CD4-positive, alpha-beta T cell treated with Interleukin-15 for 4 hours (primary cell): ENCODE data around the gene SRSF7.
"Not testable (repeated sequence)": the region's sequence is repeated elsewhere in the genome, so short reads cannot be mapped to it uniquely, and the experiment has no call there.

Source experiments
- DNase-seq: peaks from one replicate; pipeline ENCODE4 v3.0.0-alpha.2; 2020; ENCODE audit warnings: low spot score

Gene SRSF7

GRCh38 chr2:38750891-38751595, at the start of gene SRSF7:
TSS of gene SRSF7 (minus strand) at chr2:38751361. CDS start at chr2:38751256, 105 bp downstream.
- DNase-seq, result peak; percentile 99

- no peak for DNase-seq
Observed at GRCh38 chr2:38797953-38798352, 46.8 kb upstream of the SRSF7 start.

- DNase-seq, result no peak
Observed at GRCh38 chr2:38797250-38797676, 46.1 kb upstream of the SRSF7 start.

GRCh38 chr2:38795016-38795415, 43.9 kb upstream of the SRSF7 start:
- DNase-seq, result not testable (repeated sequence)

DNA sequence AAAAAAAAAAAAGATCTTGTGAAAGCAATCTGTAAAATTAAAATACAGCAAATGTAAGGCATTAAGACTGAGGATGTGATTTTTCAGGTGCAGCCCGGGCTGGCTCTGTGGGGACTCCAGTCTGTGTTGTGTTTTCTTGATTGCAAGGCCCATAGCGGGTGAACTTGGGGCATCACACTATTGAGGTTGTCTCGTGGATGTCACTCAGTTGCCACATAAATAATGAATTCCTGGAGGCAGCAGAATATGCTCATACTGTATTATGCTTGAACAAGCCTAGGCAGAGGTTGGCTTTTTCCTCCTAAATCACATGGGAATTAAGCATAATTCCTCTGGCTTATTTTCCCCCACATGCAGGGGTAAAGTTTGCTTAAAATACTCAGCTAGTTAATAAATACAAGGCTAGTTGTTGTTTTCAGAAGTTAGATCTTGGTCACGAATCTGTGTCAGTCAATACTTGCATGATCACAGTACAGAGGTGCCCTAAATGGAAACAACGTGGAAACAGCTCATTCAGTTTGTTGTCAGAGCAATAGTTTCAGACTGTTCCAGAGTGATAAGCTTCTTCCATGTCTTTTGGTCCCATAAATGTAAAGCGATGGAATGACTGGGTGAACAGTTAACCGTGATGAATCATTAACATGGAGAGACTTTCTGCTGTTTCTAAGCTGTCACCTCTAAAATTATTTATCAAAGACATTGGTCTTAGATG, 43.2 kb upstream of the SRSF7 start:
- DNase-seq, result no peak

- DNase-seq, result no peak
Observed at GRCh38 chr2:38793511-38793910, 42.4 kb upstream of the SRSF7 start.

GRCh38 chr2:38792751-38793150, 41.6 kb upstream of the SRSF7 start:
- DNase-seq, result no peak

- not testable (repeated sequence) for DNase-seq
Observed at GRCh38 chr2:38792321-38792720, 41.2 kb upstream of the SRSF7 start.

DNA sequence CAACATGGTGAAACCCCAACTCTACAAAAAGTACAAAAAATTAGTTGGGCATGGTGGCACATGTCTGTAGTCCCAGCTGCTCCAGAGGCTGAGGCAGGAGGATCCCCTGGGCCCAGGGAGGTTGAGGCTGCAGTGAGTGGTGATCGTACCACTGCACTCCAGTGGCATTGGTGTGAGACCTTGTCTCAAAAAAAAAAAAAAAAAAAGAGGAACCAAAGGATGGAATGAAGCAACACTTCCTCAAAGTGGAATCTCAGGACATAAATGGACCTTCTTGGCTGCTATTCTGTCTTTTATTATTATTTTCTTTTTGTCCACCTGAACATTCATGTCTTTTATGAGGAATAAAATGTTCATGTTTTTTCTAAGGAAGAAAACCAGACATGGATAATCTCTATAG, 40.6 kb upstream of the SRSF7 start:
- no peak for DNase-seq

GRCh38 chr2:38789691-38790090, 38.5 kb upstream of the SRSF7 start:
- DNase-seq, result no peak

GRCh38 chr2:38788306-38788705, 37.1 kb upstream of the SRSF7 start:
- DNase-seq, result no peak

DNA sequence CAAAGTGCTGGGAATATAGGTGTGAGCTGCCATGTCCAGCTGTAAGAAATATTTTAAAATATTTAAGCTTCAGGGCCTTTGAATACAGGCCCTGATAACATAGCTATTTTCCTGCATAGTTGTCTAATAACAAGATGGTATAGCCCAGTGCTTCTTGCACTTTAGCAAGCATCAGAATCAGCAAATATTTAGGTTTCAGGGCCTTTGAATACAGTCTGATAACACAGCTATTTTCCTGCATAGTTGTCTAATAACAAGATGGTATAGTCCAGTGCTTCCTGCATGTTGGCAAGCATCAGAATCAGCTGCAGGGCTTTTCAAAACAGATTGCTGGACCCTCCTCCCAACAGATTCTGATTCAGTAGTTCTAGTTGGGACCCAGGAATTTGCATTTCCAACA, 32.4 kb upstream of the SRSF7 start:
- DNase-seq, result no peak

GRCh38 chr2:38778687-38779082, 27.5 kb upstream of the SRSF7 start:
- no peak for DNase-seq

DNA sequence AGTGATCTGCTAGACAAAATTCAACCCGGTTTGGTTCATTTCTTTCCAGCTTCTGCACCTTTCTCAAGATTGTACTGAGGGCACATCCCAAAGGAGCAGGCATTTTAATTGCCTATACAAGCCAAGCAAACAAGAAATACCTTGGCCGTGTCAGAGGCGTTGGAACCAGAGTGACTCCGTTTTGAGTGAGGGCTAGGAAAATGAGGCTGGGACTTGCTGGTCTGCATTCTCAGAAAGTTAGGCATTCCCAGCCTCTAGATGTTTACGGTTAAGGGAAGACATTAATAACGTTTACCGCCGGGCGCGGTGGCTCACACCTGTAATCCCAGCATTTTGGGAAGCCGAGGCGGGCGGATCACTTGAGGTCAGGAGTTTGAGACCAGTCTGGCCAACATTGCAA, 25.4 kb upstream of the SRSF7 start:
- no peak for DNase-seq

DNA sequence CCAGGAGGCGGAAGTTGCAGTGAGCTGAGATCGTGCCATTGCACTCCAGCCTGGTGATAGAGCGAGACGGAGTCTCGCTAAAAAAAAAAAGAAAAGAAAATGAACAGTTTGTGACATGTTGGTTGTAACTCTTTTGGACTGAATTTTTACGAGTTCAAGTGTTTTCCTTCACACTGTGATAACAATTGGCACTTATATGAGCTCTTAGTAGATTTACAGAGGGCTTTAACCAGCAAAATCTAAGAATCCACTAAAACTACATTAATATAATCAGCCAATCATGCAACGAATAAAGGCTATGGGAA, 24.7 kb upstream of the SRSF7 start:
- DNase-seq, result no peak

DNA sequence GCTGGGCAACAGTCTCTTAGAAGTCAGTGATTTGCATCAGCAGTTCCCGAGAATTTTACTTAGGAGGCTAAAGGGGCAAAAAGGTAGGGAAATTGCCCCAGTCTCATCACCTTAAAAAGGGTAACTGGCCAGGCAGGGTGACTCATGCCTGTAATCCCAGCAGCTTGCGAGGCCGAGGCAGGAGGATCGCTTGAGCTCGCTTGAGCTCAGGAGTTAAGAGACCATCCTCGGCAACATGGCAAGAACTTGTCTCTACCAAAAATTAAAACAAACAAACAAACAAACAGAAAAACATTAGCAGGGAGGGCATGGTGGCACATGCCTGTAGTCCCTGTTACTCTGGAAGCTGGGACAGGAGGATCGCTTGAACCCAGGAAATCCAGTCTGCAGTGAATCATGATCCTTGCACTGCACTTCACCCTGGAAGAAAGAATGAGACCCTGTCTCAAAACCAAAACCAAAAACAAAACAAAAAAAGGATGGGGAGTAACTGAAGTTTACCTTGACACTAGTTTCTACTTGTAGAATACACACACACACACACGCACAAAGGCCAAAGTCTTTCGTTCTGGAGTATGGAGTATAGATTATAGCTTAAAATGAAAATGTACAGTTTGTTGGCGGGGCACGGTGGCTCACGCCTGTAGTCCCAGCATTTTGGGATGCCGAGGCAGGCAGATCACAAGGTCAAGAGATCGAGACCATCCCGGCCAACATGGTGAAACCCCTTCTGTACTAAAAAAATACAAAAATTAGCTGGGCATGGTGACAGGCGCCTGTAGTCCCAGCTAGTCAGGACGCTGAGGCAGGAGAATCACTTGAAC, 24.1 kb upstream of the SRSF7 start:
- DNase-seq, result no peak

GRCh38 chr2:38771632-38772031, 20.5 kb upstream of the SRSF7 start:
- DNase-seq, result no peak

DNA sequence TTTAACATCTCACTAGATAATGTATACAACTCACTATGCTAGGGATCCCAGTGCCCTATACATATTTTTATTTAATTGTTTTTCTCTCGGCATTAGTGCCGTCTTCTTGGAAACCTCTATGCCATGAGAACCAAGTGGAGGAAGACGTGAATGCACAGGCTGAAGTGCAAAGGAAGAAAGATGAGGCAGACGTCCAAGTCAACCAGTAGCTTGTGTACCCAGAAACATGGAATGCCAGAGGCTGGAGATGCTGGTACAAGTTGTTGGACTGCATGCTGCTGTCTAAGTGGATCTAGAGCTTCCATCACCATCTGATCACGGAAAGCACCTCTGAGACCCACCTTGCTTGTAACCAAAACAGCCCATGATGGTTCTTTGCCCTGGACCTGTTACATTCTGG, 14.4 kb upstream of the SRSF7 start:
- no peak for DNase-seq

GRCh38 chr2:38765149-38765548, 14.0 kb upstream of the SRSF7 start:
- no peak for DNase-seq

DNA sequence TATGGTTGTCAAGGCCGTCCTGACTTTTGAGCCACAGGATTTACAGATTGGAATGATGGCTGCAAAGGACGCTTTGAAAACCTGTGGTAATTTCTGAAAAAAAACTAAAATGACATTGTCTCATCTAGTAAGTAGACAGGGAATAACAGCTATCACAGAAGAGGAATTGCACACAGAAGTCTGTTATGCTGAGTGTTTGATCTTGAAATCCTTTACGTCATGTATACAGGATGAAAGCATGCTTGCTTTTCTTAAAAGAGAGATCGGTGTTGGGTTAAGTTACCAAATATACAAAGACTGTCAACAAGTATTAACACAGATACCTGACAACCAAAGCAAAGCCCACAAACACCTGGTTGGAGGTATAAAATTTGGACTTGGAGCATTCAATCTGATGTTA, 12.6 kb upstream of the SRSF7 start:
- no peak for DNase-seq

DNA sequence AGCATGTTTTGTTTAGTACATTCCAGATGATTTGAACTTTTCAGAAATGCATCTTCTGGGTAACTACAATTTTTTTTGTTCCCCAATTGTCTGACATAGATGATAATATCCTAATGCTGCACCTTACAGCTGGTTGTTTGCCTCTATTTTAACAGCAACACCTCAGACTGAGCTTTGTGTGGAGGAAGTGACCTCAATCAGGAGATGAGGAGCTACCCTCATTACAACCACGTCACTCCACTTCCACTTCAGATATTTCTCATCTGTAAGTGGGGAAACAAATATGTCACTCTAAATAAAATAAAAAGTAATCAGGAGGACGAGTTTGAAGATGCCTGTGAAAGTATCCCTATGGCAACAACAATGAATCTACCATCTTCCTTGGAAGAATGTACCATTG, 12.1 kb upstream of the SRSF7 start:
- no peak for DNase-seq

- DNase-seq, result not testable (repeated sequence)
Observed at GRCh38 chr2:38755891-38756290, 4.7 kb upstream of the SRSF7 start.

DNA sequence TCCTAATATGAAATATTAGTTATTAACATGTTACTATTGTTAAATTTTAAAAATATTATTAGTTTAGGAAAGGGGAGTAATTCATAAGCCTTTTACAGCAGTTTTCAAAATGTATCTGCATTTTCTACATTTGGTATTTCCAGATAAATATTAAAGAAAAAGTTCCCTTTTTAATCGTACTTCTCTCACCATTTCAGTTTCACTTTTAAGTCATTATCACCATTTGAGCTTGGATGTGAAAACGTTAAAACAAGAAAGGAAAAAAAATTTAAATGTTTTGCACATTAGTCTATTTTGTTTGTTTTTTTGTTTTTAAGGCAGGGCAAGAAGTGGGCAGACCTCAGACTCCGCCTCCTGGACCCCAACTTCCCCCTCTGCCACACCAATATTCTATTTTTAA, 3.3 kb upstream of the SRSF7 start:
- no peak for DNase-seq
